HG02798 (cell line): ENCODE results near the gene HOXA5.

Experiments used
- ATAC-seq: cut with Tn5 transposase; IDR thresholded peaks from one replicate; pipeline ENCODE4 v1.9.1; 2021; ENCODE audit warnings: mild to moderate bottlenecking; ENCODE audit not compliant: unreplicated experiment, poor library complexity

Gene HOXA5

DNA sequence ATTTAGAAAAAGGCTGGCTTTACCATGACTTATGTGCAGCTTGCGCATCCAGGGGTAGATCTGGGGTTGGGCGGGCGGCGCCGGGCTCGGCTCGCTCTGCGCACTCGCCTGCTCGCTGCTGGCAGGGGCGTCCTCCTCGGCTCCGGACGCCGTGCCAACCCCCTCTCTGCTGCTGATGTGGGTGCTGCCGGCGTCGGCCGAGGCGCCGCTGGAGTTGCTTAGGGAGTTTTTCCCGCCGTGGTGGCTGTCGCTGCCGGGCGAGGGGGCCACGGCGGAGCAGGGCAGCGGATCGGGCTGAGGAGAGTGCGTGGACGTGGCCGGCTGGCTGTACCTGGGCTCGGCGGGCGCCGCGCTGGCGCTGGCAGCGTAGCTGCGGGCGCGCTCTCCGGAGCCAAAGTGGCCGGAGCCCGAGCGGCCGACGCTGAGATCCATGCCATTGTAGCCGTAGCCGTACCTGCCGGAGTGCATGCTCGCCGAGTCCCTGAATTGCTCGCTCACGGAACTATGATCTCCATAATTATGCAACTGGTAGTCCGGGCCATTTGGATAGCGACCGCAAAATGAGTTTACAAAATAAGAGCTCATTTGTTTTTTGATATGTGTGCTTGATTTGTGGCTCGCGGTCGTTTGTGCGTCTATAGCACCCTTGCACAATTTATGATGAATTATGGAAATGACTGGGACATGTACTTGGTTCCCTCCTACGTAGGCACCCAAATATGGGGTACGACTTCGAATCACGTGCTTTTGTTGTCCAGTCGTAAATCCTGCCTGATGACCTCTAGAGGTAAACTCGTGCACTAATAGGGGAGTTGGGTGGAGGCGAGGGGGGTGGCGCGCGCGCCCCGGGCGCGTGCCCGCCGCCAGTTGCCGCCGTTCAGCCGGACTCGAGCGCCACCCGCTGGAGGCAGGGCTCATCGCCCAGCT lies at the start of gene HOXA5:
TSS of gene HOXA5 (minus strand) at position 659 of the 927 bp plus-strand sequence. CDS start at position 585, 74 bp downstream.
- ATAC-seq, result no peak

DNA sequence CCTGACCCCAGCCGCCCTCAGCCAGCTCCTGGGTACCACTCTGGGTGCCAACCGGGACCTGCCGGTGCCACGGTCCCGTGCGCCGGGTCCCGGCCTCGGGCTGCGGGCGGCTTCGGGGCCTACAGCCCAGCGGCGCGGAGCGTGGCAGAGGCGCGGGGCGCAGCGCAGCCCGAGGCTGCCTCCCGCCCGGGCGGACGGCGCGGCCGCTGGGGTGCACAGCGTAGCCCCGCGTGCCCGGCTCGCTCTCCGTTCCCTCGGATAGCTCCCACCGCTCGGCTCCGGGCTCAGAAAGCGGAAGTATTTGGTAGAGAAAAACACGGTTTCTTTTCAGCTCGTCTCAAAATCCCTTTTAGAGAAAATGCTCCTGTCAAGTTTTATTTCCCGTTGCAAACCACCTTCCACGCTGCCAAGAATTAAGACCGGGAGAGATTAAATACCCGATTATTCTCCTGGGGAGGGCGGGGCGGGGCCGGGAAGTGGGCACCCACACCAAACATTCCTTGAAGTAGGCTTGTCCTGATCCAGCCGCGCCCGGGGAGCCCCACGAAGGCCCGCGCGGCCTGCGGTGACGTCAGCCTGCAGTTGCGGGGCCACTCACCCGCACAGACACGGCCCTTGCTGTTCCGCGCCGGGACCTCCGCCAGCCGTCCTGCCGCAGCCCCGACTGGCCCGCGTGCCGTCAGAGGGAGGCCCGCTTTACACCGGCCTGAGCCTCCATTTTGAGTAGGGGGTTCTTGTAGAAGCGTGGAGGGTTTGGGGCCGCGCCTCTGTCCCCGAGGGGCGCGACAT lies 49.3 kb upstream of the HOXA5 start:
- no peak for ATAC-seq

DNA sequence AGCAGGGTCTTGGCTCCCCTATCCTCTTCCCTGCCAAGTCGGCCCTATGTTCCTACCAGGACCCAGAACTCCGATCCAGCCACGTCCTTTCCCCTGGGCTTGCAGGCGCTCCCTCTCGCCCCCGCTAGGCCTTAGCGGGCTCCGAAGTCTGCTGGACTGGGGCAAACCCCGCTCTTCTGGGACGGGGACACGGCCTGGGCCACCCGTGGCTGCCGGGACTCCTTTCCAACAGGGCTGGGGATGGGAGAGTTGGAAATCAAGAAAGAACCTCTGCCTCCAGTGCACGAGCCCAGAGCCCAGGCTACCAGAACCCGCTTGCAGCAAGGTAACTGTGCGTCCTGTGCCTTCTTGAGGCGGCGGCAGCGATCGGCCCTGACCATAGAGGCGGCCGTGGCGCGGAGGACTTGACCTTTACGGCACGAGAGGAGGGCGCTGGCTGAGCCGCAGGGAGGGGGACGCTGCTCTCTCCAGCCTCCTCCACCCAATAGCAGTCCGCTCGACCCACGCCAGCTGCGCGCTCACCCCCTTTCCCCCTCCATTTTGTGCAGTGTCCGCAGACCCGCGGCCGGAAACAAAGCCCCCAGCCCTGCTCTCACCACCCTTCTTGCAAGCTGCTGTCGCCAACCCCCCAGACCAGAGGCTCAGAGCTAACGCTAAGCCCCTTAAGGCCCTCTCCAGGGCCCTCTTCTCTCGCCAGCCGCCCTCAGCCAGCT lies 48.5 kb upstream of the HOXA5 start:
- no peak for ATAC-seq

DNA sequence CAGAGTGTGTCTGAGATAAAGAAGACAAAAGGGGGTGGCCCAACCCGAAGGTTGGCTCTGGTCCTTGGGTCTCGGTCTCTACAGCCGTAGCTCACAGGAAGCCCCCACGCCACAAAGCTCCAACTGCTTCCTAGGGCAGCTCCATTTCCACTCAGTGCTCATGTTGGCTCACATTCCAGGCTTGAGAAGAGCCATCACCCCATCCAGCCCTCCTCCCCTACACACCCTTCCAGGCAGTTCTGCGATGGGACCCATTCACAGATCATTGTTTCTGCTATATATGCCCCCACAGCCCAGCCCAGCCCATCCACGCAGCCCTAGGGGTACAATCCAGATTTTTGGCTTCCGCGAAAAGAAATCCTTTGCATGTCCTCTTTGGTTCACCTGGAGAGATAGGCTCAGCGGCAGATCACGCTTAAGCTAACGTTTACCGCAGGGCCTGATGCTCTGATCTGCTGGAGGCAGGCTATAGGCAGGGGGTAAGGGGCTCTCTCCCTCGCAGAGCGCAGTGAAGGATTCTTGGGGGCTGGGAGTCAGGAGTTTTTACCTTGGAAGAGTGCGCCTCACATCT lies 47.8 kb upstream of the HOXA5 start:
- ATAC-seq, result no peak

DNA sequence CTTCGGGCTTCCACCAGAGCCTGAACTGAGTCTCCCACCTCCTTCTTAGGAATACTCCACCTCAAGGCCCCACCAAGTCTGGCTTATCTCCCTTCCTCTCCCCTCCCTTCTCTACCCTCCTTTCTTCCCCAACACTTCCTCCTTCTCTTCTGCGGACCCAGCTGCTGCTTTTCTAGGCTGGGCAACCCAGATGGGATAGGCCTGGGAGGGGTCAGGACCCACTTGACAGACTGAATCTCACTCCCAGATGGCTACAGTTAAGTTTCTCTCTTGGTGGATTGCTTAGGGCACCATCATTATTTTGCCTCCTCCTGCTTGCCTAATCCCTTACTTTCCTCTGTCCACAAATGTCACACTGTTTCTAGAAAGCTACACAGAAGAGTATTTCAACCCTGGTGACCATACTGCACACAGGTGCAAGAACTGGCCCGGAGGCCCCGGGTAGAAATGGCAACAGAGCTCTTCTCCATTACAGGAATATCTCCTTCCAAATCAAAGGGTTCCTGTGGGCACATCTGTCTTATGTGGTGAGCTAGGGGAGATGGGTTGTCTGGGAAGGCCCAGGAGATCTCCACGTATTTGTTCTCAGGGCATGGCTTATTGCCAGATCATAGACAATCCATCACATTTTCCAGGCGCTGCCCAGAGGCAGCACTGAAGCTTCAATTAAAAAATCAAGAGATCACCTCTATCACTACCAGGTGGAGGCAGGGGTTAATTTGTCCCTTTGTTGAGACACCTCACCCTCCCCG lies 46.7 kb upstream of the HOXA5 start:
- no peak for ATAC-seq

DNA sequence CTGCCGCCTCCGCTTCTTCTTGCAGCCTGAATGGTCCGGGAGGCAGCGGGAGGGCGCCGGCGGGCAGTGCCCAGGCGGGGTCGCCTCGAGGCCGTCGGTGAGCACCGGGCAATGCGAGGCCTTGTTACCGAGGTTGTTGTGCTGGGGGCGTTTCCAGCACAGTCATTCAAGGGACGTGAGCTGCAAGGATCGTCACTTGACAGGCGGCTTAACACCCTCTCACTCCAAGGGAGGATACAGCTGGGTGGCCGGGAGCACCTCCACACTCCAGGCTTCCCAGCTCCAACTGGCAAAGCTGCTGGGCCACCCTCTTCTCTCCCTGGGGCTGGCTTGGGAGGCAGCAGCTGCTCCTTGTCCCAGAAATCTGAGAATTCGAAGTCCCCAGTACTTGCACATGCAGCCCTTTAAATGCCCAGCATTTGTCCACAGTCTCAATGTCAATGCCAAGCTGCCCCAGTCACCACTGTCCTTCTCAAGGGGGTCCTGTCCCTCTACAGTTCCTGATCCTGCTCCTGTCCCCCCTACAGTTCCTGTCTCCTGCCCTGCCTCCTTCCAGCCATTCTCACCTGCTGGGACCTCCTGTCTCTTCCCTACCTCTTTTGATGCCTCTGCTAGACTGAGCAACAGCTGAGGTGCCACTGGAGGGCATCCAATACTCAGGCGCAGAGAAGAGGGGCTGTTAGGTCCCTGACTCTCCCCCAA lies 46.0 kb upstream of the HOXA5 start:
- no peak for ATAC-seq

DNA sequence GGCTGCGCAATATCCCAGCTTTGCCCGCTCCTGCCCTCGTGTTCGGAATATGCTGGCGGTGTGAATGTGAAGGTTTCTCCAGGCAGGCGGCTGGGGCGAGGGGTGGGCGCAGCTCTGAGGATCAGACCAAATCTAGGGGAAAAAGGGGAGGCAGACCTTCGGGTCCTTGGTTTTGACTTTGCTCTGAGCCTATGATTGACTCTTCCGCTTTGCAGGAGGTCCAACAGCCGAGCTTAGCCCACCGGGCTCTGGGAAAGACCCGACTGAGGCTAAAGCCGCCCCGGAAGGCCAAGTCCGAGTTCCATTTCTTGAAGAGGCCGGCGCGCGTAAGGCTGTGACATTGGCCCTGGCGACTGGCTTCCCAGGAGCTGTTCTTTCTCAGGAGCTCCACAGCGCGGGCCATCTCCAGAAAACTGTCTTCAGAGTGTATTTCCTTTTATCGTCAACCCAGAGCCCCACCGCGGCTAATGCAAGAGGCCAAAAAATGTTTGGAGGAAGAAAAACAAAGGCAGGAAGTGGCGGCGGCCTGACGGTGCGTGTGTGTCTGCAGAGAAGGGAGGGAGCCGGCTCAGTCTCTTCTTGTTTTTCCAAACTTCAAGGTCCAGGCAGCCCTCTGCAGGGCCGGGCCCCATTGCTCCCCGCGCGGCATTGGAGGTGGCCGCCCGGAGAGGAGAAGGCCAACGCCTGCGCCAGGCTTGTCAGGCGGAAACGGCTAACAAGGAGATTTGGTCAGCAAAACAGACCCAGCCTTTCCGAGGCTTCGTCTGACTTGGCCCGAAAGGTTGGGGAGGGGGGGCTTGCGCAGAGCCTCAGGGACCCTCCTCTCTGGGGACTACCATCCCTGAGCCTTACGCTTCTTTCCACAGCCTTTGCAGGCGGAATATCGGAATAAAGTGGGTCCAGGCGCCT lies 45.2 kb upstream of the HOXA5 start:
- no peak for ATAC-seq

DNA sequence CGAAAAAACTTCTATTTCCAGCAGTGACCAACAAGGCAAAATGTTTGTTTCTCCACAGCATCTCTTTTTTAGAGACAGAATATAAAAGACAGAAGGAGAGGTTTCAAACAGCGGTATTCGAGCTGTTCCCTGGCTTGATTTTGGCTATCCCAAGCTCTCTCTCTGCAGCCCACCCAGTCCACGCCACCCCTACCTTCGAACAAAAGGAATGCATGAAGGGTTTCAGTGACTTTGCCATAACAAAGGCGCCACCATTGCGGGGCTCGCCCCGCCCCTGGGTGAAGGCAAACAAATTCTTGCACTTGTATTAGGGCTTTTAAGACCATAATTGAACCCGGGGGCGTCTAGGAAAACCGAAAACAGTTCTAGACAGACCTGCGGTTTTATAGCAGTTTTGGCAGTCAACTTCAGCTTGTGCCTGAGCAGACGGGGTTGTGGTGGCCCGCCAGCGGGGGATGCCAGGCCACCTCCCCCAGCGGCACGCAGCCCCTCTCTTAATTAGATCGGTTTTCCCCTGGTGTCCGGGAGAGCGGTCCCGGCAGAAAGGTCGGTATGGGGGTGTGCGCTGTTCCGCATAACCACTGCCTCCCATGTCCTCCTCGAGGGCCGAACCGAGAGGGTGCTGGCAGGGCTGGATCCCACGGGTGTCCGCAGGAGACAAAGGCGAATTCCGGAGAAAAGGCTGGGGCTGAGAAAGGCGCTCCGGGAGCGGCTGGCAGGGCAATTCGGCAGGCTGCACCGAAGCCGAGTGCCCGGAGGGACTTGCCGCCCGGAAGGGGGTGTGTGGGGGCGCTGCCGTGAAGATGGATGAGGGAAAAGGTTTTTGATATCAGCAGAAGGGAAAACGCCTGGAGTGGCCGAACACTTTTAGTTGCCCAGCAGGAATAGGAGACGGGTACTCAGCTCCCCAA lies 44.2 kb upstream of the HOXA5 start:
- ATAC-seq, result no peak

DNA sequence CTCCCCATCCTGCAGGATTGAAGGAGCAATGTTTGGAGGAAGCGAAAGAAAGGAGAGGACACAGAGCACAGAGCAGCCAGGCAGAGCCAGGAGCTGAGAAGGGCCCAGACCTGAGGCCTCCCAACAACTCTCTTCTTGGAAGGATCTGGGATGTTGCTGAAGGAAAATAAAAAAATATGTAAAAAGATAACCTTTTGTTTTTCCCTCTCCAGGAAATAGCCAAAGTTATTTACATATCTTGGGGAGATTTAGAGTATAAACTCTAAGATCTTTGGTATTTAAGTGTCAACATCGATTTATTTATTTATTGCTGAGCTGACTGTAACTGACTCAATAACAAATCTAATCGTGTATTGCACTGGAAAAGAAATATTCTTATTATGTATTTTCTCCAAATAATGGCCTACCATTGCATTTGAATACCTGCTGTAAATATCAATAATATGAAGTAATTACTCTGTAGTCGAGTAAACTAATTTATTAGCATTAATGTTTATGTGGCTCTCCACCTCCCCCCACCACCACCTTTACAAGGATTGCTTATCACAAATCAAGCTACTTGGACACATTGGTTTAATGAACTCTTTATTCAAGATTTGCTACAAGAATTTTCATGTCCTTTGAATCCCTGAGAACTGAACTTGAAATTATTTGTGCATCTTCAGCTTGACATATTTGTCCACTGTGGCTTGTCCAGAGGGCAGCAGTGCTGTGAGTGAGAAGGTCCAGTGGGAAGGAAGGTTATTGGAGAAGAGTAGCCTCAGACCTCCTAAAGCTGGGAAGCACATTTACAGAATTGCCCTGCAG lies 43.4 kb upstream of the HOXA5 start:
- ATAC-seq, result no peak

DNA sequence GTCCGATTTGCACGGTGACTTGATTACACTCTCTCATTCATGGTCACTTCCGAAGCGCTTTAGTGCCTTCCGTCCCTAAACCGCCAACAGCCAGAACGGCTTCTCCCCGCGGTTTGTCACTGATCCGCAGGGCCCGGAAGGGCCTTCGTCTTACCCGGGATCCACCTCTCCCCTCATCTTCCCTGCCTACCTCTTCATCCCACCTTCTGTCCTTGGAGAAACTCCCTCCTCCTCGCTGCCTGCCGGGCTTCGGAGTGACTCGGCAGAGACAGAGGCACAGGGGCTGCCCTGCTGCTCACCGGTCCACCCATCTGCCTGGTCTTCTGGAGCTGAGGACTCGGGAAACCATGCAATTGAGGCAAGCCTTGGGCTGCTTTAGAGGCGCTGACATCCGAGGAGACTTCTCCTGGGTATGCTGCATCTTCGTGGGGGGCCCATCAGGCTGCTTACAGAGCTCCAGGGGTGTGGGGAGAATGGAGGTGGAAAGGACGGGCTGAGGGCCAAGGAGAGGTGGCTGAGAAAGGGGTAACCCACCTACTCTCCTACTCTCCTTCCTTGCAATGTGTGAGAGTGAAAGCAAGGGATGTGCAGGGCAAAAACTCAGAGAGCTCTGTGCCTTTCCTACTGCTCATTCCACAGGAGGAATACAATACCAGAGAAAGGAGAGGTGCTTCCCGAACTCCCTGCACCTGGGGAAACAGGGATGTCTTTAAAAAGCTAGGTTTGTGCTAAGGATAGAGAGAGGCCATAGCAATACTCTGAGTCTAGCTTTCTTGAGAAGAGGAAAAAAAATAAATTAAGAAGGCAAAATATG lies 42.6 kb upstream of the HOXA5 start:
- no peak for ATAC-seq

DNA sequence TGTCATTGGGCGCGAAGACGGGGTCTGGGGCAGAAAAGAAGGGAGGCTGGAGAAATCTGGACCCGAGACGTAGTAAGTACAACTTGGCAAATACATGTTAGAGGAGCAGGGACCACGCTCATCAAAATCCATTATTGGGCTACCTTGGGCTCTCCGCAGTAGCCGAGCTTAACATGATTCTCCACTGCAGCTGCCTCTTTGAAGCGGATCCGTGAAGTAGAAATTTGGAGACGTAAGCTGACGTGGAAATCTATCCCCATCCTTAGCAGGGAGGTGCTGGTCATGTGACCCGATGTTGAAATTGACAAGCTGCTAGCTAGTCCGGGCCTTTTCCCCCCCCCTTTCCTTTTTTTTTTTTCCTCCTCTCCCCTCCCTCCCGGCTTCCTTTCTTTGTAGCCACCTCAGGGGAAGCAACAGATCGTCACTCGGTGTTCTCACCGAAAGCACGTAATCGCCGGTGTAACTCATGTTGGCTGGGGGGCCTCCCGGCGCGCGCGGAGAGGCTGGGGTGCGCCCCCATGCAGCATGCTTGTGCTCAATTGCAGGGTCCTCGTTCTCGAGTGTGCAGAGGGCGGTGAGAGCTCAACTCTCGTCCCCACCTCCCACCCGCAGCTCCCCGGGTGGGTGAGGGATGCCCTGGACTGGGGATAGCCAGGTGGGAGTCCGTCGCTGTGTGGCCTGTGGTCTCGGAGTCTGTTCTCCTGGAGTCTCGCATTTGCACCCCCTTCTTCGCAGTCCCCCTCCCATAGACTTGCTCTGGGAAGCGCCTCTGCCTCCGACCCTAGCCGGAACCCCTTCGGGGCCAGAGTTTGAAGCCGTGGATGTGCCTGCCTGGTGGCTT lies 41.8 kb upstream of the HOXA5 start, which contains the start of gene HOXA11:
TSS of gene HOXA11 (minus strand) at position 220 of the 841 bp plus-strand sequence. CDS start at position 132, 88 bp downstream.
- ATAC-seq, result no peak

DNA sequence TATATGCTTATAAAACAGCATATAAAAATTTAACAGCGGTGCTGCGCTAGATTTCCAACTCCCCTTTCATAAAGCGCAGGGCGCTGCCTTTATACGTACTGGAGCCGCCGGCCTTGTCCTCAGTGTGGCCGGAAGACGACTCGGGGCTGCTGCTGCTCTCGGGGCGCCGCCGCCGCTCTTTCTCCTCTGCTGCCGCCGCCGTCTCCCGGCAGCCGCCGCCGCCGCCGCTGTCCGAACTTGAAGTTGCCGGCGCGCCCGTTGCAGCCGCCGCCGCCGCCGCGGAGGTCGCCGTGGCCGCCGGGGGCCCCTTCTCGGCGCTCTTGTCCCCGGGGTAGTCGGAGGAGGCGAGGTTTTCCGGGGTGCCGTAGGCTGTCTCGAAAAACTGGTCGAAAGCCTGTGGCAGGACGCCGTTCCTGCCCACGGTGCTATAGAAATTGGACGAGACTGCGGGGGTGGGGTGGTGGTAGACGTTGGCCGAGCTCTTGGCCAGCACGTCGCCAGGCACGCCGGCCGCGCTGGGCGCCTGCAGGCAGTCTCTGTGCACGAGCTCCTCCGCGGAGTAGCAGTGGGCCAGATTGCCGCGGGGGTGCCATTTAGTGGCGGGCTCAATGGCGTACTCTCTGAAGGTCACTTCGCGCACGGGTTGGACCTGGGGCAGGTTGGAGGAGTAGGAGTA lies 41.0 kb upstream of the HOXA5 start:
- no peak for ATAC-seq

DNA sequence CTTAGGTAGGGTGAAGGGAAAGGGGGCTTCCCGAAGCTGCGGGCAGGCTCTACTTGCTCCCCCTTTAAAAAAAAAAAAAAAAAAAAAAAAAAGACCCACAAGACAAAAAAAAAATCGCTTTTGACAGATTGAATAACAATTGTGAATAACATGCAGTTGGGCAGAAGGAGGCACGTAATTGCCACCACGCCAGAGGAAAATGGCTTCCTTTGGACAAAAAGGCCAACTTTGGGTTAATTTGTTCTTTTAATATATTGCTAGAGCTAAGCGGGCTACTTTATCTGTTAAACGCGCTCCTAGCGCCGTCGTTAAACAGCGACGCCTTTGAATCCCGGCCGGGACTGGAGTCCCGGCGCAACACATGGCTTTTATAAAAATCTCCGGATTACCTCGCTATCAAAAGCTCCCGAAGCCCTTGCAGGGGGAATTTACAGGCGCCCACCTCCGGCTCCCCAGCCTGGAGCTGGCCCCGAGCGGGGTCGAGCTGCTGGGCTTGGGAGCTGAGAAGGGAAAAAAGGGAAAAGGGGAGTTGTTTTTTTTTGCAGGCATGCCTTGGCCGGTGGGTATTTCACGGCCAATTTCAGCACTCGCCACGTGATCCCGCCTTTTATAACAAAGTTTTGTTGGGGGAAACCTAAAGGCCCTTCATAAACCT lies 40.3 kb upstream of the HOXA5 start:
- no peak for ATAC-seq
